Esophagus muscularis mucosa (tissue), 4 donors: Measurements from ENCODE around the gene ASCL4. TPM values are rescaled to one million over a fixed set of nuclear protein-coding genes. Genes with fewer than 3 reads are reported as not detected.
A peak's percentile ranks its signal among the peaks of the same experiment; 100 is the strongest.
"Not testable (repeated sequence)": the region's sequence is repeated elsewhere in the genome, so short reads cannot be mapped to it uniquely, and the experiment has no call there.

ENCODE experiments used
- DNase-seq: peaks from one replicate; pipeline ENCODE4 v3.0.0-alpha.2; 2017; ENCODE audit errors: extremely low spot score
- H3K27ac ChIP-seq, 4 donors: fragments of 200-600 bp; sonication (generic); replicated peaks in 1 of 4; 1 replicate in 3 of 4; 2 replicates in 1 of 4; pipeline ENCODE4 v1.5.1; 2016 to 2019; ENCODE audit warnings: mild to moderate bottlenecking in 1 of 4
- H3K27me3 ChIP-seq, 4 donors: fragments of 200-600 bp; sonication (generic); one replicate each; pipeline versions ENCODE4 v1.5.1 to v1.6.0; 2016 to 2019
- H3K36me3 ChIP-seq, 4 donors: fragments of 200-600 bp; sonication (generic); one replicate each; pipeline ENCODE4 v1.5.1; 2016 to 2019
- H3K4me1 ChIP-seq, 4 donors: fragments of 200-600 bp; sonication (generic); one replicate each; pipeline ENCODE4 v1.5.1; 2016 to 2019
- H3K4me3 ChIP-seq, 4 donors: fragments of 200-600 bp; sonication (generic); 1 replicate in 2 of 4; 2 replicates in 2 of 4; pipeline ENCODE4 v1.5.1; 2016 to 2019; ENCODE audit warnings: mild to moderate bottlenecking in 4 of 4, moderate library complexity in 1 of 4
- H3K9me3 ChIP-seq, 4 donors: fragments of 200-600 bp; sonication (generic); 1 replicate in 3 of 4; 2 replicates in 1 of 4; pipeline ENCODE4 v1.5.1; 2016 to 2019
- EP300 ChIP-seq: sonication (generic); formaldehyde crosslinking; IDR thresholded peaks from one replicate; pipeline ENCODE4 v1.6.1; 2017; ENCODE audit warnings: antibody characterized with exemption
- POLR2A ChIP-seq: fragments of 450-650 bp; IDR thresholded peaks from one replicate; pipeline ENCODE4 v1.6.1; 2017; ENCODE audit warnings: antibody characterized with exemption, moderate library complexity, mild to moderate bottlenecking, low read depth
- POLR2AphosphoS5 ChIP-seq, 2 donors: sonication (generic); formaldehyde crosslinking; IDR thresholded peaks; one replicate each; pipeline ENCODE4 v1.6.1; 2017; ENCODE audit warnings: antibody characterized with exemption in 2 of 2
- WGBS: methylation state at CpG from one replicate; pipeline ENCODE4 v1.1.5; 2018; 5-methylcytosine and 5-hydroxymethylcytosine counted together
- intact Hi-C: fragments of 100-400 bp; cut with DNase I; formaldehyde crosslinking; loops from one replicate; pipeline ENCODE4 v1.15.1; 2023
- total RNA-seq, 4 donors: library from RNA; depleted of rRNA; stranded (reverse); fragments of >200 nt; gene quantifications; one replicate each; pipeline versions ENCODE4 v1.1.0 to v1.2.1, GENCODE V29; 2016
- TF ChIP-seq, protein P1 (sequence below), 3 experiments: fragments of 200-600 bp in 2 of 3; fragments of 450-650 bp in 1 of 3; sonication (generic) in 2 of 3; IDR thresholded peaks; one replicate each; pipeline ENCODE4 v1.5.1; 2017 to 2019; ENCODE audit warnings: antibody characterized with exemption in 3 of 3, mild to moderate bottlenecking in 2 of 3, moderate library complexity in 1 of 3

The ASCL4 gene, protein sequence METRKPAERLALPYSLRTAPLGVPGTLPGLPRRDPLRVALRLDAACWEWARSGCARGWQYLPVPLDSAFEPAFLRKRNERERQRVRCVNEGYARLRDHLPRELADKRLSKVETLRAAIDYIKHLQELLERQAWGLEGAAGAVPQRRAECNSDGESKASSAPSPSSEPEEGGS
- not detected for total RNA-seq

DNA sequence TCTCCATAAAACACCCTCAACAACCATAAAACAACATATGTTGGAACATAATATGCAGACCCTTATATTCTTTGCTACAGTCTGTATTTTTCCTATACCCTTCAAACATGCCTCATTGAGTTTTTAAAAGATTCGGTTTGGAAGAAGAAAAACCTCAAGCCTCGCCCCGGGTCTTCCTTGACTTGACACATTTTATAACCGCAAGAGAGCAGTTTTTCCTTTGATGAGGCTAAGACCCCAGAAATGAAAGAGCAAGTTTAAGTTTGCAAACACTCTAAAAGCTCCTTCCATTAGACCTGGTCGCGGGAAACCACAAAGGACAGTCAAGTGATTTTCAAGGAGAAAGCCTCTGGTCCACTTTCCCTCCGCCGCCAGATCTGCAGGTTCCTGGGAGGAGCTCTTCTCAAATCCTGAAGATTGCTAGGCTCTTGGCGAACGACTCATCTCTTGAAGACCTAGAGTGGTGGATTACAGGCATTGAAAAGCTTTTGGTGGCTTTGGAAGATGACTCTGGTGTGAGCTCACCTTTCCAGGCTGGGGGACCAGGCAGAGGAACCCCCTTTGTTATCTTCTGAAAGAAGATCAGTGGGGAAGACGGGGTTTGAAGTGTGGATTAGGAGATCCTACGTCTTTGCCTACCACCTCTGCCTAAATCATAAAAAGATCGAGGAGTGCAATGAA is at the start of gene ASCL4:
ASCL4 (plus strand) TSS at position 356 of the 681 bp plus-strand sequence. CDS start 515 bp downstream, outside the sequence.
- Histone ChIP-seq H3K36me3 (no peaks in the 10 kb centered on the region), H3K9me3 (no peaks in the 10 kb centered on the region), H3K27ac (no peak within 1 kb of the TSS), H3K27me3 (peaks cover 0 to 76% (median 15%) of the 10 kb centered on the region in 4 donors), H3K4me3 (peak within 1 kb of the TSS; percentile 23 to 41 (median 30)), H3K4me1 (peaks cover 3 to 9% (median 8%) of the 10 kb centered on the region in 4 donors)
- intact Hi-C loops = no loop called here
- TF ChIP-seq POLR2AphosphoS5 (IDR thresholded peaks at IDR 0.05) (no peak), EP300 (no peak), POLR2A (no peak)
- TF ChIP-seq, protein P1, sequence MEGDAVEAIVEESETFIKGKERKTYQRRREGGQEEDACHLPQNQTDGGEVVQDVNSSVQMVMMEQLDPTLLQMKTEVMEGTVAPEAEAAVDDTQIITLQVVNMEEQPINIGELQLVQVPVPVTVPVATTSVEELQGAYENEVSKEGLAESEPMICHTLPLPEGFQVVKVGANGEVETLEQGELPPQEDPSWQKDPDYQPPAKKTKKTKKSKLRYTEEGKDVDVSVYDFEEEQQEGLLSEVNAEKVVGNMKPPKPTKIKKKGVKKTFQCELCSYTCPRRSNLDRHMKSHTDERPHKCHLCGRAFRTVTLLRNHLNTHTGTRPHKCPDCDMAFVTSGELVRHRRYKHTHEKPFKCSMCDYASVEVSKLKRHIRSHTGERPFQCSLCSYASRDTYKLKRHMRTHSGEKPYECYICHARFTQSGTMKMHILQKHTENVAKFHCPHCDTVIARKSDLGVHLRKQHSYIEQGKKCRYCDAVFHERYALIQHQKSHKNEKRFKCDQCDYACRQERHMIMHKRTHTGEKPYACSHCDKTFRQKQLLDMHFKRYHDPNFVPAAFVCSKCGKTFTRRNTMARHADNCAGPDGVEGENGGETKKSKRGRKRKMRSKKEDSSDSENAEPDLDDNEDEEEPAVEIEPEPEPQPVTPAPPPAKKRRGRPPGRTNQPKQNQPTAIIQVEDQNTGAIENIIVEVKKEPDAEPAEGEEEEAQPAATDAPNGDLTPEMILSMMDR (IDR thresholded peaks at IDR 0.05) = no peak
- WGBS = 62% methylated on average over 13 of the region's 13 CpGs
- DNase-seq = no peak

DNA sequence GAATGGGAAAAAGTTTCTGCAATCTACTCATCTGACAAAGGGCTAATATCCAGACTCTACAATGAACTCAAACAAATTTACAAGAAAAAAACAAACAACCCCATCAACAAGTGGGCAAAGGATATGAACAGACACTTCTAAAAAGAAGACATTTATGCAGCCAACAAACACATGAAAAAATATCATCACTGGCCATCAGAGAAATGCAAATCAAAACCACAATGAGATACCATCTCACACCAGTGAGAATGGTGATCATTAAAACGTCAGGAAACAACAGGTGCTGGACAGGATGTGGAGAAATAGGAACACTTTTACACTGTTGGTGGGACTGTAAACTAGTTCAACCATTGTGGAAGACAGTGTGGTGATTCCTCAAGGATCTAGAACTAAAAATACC is 47.2 kb upstream of the ASCL4 start:
- H3K9me3 ChIP-seq, DNase-seq, H3K27ac ChIP-seq, H3K4me1 ChIP-seq, H3K4me3 ChIP-seq, H3K36me3 ChIP-seq, intact Hi-C loops, H3K27me3 ChIP-seq: not testable (repeated sequence)
- 52% methylated on average over 1 of the region's 1 CpG for WGBS

DNA sequence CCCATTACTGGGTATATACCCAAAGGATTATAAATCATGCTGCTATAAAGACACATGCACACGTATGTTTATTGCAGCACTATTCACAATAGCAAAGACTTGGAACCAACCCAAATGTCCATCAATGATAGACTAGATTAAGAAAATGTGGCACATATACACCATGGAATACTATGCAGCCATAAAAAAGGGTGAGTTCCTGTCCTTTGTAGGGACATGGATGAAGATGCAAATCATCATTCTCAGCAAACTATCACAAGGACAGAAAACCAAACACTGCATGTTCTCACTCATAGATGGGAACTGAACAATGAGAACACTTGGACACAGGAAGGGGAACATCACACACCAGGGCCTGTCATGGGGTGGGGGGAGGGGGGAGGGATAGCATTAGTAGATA is 46.8 kb upstream of the ASCL4 start:
- WGBS = no CpG with 5 or more reads among the region's 1 CpG
- H3K36me3 ChIP-seq, H3K27ac ChIP-seq, H3K27me3 ChIP-seq, DNase-seq, H3K4me1 ChIP-seq, H3K9me3 ChIP-seq, intact Hi-C loops, H3K4me3 ChIP-seq: not testable (repeated sequence)

DNA sequence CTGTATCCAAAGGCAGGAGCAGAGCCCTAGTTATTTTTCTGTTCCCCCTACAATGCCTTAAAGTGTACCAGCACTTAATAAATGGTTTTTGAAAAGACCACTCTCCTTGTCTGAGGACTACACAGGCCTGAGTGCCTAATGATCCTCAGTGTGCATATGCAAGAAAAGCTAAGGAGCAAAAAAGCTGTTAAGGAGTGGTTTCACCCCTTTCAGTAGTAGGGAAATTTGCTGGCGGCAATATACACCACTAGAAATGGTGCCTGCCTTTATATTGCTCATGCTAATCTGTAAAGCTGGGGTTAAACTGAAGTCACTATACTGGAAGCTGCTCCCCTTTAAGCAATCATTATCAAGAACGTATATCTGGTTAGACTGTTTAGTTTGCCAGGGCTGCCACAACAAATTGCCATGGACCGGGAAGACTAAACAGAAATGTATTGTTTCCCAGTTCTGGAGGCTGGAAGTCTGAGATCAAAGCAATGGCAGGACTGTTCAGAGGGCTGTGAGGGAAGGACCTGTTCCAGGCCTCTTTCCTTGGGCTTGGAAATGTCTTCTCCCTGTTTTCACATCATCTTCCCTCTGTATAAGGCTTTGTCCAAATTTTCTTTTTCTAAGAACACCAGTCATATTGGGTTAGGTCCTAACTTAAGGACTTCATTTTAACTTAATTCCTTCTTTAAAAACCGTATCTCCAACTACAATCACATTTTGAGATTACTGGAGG is 43.7 kb upstream of the ASCL4 start:
- no peaks in the 10 kb centered on the region for H3K9me3 ChIP-seq
- intact Hi-C loops = no loop called here
- TF ChIP-seq POLR2A (no peak), POLR2AphosphoS5 (IDR thresholded peaks at IDR 0.05) (no peak), EP300 (no peak)
- TF ChIP-seq, protein P1 (IDR thresholded peaks at IDR 0.05) = no peak
- no peak for DNase-seq
- H3K27ac ChIP-seq = no peak overlapping the region
- no peaks in the 10 kb centered on the region for H3K27me3 ChIP-seq
- no peaks in the 10 kb centered on the region for H3K4me1 ChIP-seq
- H3K36me3 ChIP-seq = peaks cover 24 to 36% (median 31%) of the 10 kb centered on the region in 4 donors
- WGBS = 65% methylated on average over 4 of the region's 4 CpGs
- no peak overlapping the region for H3K4me3 ChIP-seq

DNA sequence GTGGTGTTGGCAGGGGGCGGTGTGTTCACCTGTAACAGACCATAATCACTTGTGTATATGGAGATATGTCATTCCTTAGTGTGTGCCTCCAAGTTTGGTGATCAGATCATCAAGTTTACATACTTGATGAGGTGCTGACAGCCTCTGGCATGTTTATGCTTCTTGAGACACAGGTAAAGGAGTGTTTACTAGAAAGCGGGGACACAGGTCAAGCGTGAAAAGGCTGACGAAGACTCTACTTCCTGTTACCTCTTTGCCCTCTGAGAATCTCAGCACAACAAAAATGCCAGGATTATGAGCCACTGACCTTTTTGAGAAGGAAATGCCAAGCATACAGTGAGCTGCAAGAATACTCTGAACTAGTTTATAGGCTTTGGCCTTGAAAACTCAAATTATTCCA is 43.1 kb upstream of the ASCL4 start:
- no peaks in the 10 kb centered on the region for H3K4me1 ChIP-seq
- TF ChIP-seq POLR2AphosphoS5 (IDR thresholded peaks at IDR 0.05) = no peak
- no peak for TF ChIP-seq EP300
- TF ChIP-seq, protein P1 (IDR thresholded peaks at IDR 0.05) = no peak
- TF ChIP-seq POLR2A = no peak
- peaks cover 24 to 42% (median 37%) of the 10 kb centered on the region in 4 donors for H3K36me3 ChIP-seq
- 85% methylated on average over 4 of the region's 4 CpGs for WGBS
- no peak for DNase-seq
- no peaks in the 10 kb centered on the region for H3K9me3 ChIP-seq
- H3K4me3 ChIP-seq = no peak overlapping the region
- no peaks in the 10 kb centered on the region for H3K27me3 ChIP-seq
- no peak overlapping the region for H3K27ac ChIP-seq
- intact Hi-C loops = no loop called here
